GM13976 (cell line): ENCODE results near the gene ACOX1.

Source experiments
- DNase-seq: peaks from one replicate; pipeline ENCODE4 v3.0.0; 2012; ENCODE audit warnings: low spot score
- in situ Hi-C: fragments of 300-500 bp; cut with MboI; formaldehyde crosslinking; loops from one replicate; pipeline ENCODE4 v1.12.0; 2022; ENCODE audit warnings: low sequenced_read_pairs, mixed read lengths, inconsistent platforms; ENCODE audit not compliant: unreplicated experiment
- TF ChIP-seq, protein P1 (sequence below): IDR thresholded peaks from 2 replicates; pipeline ENCODE4 v1.5.1; 2012; ENCODE audit warnings: borderline replicate concordance, mild to moderate bottlenecking; ENCODE audit not compliant: insufficient read depth; ENCODE audit errors: extremely low read depth, missing control alignments, control extremely low read depth

ACOX1 gene

DNA sequence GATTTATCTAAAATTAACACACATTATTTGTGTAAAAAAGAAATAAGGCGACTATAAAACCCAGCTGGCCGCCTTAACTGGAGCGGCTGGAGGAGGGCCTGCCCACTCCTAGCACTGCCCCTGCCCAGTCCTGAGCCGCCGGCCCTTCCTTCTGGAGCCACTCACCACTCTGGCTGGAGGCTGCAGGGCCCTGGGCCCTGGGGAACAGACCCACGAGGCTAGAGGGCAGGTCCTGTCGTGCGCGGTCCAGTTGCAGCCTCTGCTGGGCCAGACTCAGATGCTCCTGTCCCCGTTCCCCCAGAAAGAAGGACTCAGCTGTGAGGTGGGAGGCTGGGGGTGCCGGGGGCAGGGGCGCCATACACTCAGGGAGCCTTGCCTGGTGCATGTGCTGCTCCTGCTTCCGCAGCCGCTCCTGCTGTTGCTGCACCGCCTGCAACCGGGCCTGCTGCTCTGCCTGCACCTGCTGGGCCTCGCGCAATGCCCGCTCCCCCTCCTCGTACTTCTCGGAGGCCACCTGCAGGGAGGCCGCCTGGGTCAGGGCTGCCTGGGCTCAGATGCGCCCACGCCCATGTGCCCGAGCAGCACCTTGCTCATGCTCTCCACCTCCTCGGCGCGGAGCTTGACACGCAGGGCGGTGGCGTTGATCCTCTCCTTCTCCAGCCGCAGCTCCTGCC lies 65.3 kb downstream of the ACOX1 start:
- TF ChIP-seq, protein P1, sequence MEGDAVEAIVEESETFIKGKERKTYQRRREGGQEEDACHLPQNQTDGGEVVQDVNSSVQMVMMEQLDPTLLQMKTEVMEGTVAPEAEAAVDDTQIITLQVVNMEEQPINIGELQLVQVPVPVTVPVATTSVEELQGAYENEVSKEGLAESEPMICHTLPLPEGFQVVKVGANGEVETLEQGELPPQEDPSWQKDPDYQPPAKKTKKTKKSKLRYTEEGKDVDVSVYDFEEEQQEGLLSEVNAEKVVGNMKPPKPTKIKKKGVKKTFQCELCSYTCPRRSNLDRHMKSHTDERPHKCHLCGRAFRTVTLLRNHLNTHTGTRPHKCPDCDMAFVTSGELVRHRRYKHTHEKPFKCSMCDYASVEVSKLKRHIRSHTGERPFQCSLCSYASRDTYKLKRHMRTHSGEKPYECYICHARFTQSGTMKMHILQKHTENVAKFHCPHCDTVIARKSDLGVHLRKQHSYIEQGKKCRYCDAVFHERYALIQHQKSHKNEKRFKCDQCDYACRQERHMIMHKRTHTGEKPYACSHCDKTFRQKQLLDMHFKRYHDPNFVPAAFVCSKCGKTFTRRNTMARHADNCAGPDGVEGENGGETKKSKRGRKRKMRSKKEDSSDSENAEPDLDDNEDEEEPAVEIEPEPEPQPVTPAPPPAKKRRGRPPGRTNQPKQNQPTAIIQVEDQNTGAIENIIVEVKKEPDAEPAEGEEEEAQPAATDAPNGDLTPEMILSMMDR = no peak
- DNase-seq = no peak
- in situ Hi-C loops = loop anchor here (5.0 to 25.0 kb wide), 2 partner anchors 99 to 374 kb away; no protein-coding TSS in a partner anchor

GRCh38 chr17:75910699-75911098 lies 68.3 kb downstream of the ACOX1 start:
- TF ChIP-seq, protein P1 = no peak
- DNase-seq = no peak
- in situ Hi-C loops = loop anchor here (5.0 to 25.0 kb wide), 2 partner anchors 102 to 377 kb away; no protein-coding TSS in a partner anchor

GRCh38 chr17:75909812-75910274 lies 69.1 kb downstream of the ACOX1 start:
- in situ Hi-C loops = loop anchor here (5.0 to 25.0 kb wide), 2 partner anchors 102 to 377 kb away; no protein-coding TSS in a partner anchor
- no peak for DNase-seq
- TF ChIP-seq, protein P1 = no peak

DNA sequence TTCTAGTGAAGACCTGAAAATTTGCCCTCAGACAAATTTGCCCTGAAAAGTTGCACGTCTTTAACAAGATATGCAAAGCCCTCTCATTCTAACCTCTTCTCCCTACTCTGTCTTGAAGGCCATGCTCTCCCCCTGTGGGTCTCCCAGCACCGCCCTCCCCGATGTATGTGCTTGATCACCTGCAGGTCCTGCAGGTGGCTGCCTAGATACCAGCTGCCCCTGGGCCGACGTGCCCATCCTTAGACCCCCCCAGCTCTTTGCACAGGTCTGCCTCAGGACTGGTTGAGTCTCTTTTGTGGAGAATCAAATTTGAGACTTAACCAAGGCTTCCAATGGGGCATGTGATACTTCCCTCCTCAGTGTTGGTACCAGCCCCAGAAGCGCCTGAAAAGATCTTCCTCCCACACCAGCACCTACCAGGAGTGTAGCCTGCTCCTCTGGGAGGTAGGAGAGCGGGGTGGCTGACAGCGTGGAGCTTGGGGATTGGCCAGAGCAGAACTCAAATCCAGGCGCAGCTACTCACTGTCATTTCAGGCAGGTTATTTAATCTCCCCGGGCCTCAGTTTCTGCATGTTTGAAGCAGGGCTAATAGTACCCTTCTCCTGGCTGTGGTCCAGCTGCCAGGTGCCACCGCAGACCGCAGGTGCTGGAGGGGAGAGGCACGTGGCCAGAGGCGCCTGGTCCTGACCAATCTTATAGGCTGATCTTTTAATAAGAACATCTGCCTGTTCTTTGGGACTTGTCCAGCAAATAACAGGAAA lies 69.7 kb downstream of the ACOX1 start:
- in situ Hi-C loops = loop anchor here (25.0 kb wide), 1 partner anchor 378 kb away; no protein-coding TSS in a partner anchor
- TF ChIP-seq, protein P1 = no peak
- DNase-seq = no peak

GRCh38 chr17:75908201-75908600 lies 70.8 kb downstream of the ACOX1 start:
- TF ChIP-seq, protein P1 = no peak
- no peak for DNase-seq
- in situ Hi-C loops = loop anchor here (25.0 kb wide), 1 partner anchor 379 kb away; no protein-coding TSS in a partner anchor

GRCh38 chr17:75906143-75906884 lies 72.7 kb downstream of the ACOX1 start:
- in situ Hi-C loops = loop anchor here (25.0 kb wide), 1 partner anchor 381 kb away; no protein-coding TSS in a partner anchor
- DNase-seq = no peak
- TF ChIP-seq, protein P1 = no peak
